Stimulated activated CD8-positive, alpha-beta memory T cell treated with anti-CD3 and anti-CD28 coated beads, Interleukin-4, amount 100 ng/mL, for 1 hour (primary cell): Measurements from ENCODE around the gene ATP6V0D1.
"Not testable (repeated sequence)": the region's sequence is repeated elsewhere in the genome, so short reads cannot be mapped to it uniquely, and the experiment has no call there.

Experiments used
- DNase-seq, 2 donors: peaks; one replicate each; pipeline ENCODE4 v3.0.0-alpha.2; 2020; ENCODE audit warnings: low read depth in 2 of 2, low spot score in 1 of 2

The ATP6V0D1 gene

GRCh38 chr16:67480833-67481560, at the start of gene ATP6V0D1:
Gene ATP6V0D1, minus strand, starts transcription at chr16:67481157. Its CDS starts 71 bp downstream, at chr16:67481086.
- peak; percentile 98 for DNase-seq

GRCh38 chr16:67530013-67530939, 49.3 kb upstream of the ATP6V0D1 start:
- DNase-seq = no peak

GRCh38 chr16:67529582-67530012, 48.6 kb upstream of the ATP6V0D1 start:
- no peak for DNase-seq

GRCh38 chr16:67528870-67529581, 48.1 kb upstream of the ATP6V0D1 start:
- DNase-seq = no peak

GRCh38 chr16:67528222-67528869, 47.4 kb upstream of the ATP6V0D1 start, which contains the start of gene RIPOR1:
Gene RIPOR1, plus strand, starts transcription at chr16:67528829. Its CDS starts 9,618 bp downstream, at chr16:67538447.
- no peak for DNase-seq

GRCh38 chr16:67526149-67526791, 45.3 kb upstream of the ATP6V0D1 start:
- DNase-seq = no peak

DNA sequence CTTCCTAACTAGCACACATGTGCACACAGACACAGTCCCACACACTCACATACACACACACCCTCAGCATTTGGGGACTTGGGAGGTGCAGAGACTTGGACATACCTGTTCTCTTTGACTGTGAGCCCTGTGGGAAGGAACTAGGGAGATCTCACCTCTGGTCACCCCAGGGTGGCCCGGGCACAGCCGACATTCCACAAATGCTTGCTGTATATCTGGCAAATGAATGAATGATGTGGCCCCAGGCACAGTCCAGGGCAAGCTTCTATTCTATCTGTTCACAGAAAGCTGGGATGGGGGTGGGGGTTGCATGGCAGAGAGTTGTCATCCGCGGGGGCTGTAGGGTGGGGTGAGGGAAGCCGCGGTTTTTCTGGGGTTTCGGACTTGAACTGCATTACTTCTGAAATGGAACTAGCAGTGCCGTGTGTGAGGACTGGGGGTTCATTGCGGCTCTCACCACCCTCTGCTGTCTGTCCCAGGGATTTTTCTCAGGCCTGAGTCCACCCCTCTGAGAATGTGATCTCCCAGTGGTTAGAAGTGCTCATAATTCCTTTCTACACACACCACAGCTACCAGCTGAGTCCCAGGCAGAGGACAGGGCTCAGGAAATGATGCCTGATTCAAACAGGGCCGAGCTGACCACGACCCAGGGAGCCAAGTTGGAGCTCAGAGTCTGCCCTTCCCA, 44.4 kb upstream of the ATP6V0D1 start:
- no peak for DNase-seq

DNA sequence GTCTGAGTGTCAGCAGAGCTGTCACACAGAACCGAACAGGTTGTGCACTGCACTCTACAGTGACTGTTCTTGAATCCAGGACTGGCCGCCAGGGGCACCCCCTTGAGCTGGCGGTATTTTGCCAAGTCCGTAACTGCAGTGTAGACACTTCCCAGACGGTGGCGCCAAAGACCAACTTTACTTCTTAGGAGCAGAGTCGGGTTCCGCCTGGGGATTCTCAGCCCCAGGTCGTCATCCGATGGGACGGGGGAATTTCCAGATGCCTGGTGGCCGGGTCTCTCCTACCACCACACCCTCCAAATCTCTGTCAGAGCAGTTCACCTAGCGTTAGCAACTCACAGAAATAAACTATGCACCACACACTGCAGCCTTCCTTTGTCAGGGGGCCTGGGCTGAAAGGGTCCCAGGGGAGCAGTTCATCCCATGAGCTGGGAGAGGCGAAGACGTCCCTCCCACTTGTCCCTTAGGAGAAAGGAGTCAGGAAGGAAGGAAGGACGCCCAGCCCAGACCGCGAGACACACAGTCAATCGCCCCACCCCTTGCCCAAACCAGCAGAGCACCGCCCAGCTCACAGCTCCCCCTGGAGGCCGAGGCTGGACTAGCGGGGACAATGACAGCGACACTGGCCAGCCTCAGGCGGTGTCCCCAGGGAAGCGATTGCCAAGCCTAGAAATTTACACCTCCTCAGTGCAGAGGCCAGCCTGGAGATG, 40.3 kb upstream of the ATP6V0D1 start:
- peak; percentile 94 to 97 for DNase-seq

- no peak for DNase-seq
These were observed 38.3 kb upstream of the ATP6V0D1 start for GRCh38 chr16:67519242-67519641.

- no peak for DNase-seq
These were observed 37.7 kb upstream of the ATP6V0D1 start for GRCh38 chr16:67518676-67519075.

- DNase-seq = no peak
These were observed 36.9 kb upstream of the ATP6V0D1 start for GRCh38 chr16:67517661-67518423.

GRCh38 chr16:67517155-67517445, 36.1 kb upstream of the ATP6V0D1 start:
- DNase-seq = no peak

DNA sequence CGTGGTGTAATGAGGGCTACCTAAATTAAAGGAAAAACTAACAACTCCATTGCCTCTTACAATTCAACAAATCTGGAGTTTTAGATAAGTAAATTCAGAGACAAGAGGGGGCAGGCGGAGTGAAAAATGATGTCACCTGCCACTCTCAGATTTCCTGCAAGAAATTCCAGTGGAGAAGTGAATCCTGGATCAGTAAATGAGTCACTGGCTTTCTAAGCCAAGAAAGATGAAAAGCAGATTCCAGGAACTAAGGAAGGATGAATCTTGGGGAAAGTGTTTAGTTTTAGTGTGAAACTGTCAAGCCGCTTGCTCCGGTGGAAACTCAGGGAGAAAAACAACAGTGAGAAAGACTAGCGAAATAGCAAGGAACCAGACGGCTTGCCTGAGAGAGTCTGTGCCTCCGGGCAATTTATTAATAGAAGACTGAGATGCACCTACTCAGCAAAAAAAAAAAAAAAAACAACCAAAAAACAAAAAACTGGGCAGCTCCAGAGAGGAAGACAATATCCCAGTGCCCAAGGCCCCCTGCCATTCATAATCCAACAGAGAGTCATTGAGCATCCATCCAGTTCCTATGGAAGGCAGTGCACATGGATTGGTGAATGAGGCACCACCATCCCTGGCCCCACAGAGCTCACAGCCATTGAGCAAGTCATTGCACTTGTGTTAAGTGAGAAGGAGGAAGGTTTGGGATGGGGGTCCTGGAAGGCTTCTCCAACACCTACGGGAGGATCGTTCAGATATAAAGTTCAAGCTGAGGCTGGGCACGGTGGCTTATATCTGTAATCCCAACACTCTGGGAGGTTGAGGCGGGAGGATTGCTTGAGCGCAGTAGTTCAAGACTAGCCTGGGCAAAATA, 35.6 kb upstream of the ATP6V0D1 start:
- DNase-seq = no peak

DNA sequence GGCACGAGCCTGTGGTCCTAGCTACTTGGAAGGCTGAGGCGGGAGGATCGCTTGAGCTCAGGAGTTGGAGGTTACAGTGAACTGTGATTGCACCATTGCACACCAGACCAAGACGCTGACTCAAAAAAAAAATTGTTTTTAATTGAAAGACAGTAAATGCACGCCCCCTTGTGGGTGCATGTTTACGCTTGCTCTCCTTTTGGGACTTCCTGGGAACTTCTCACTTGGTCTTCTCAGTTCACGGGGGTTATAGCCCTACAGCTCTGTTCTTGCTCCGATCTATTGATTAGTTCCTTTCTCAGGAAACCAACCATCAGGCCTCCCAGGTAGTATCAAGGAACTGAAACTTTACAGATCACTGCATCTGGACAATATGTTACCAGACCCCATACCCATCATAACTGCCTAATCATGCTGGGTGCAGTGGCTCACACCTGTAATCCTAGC, 33.4 kb upstream of the ATP6V0D1 start:
- peak; percentile 69 to 71 for DNase-seq

GRCh38 chr16:67513892-67514291, 32.9 kb upstream of the ATP6V0D1 start:
- not testable (repeated sequence) for DNase-seq

- DNase-seq = no peak
These were observed 28.1 kb upstream of the ATP6V0D1 start for GRCh38 chr16:67509016-67509415.

- no peak for DNase-seq
These were observed 25.5 kb upstream of the ATP6V0D1 start for GRCh38 chr16:67506468-67506867.
